ENCODE measurements around the gene LAMTOR3. TPM values are rescaled to one million over a fixed set of nuclear protein-coding genes. Genes with fewer than 3 reads are reported as not detected.
A peak's percentile ranks its signal among the peaks of the same experiment; 100 is the strongest.

Gene LAMTOR3
- total and polyA plus RNA-seq, 10 of the 15 experiments (the other 5 are each of a cell fraction or from before 2014, with no cell fraction given) = 30.1 to 120 (median 65.5) TPM

- TF ChIP-seq ZNF217 (IDR thresholded peaks at IDR 0.05) (no peak), CHD4 (IDR thresholded peaks at IDR 0.05) (no peak), BMI1 (IDR thresholded peaks at IDR 0.05; ENCODE audit: borderline replicate concordance) (no peak), CBX3 (IDR thresholded peaks at IDR 0.05; ENCODE audit: borderline replicate concordance, low read depth) (no peak), ZNF274 (IDR thresholded peaks at IDR 0.05; ENCODE audit: insufficient read depth, insufficient read length) (no peak), POU2F2 (IDR thresholded peaks at IDR 0.05; ENCODE audit: borderline replicate concordance, low read depth, low read length) (no peak), USF2 (IDR thresholded peaks at IDR 0.05; ENCODE audit: borderline replicate concordance, low read depth, low read length) (no peak), TCF12 (IDR thresholded peaks at IDR 0.05; ENCODE audit: low read depth, low read length) (no peak)
- TF ChIP-seq, protein P1, sequence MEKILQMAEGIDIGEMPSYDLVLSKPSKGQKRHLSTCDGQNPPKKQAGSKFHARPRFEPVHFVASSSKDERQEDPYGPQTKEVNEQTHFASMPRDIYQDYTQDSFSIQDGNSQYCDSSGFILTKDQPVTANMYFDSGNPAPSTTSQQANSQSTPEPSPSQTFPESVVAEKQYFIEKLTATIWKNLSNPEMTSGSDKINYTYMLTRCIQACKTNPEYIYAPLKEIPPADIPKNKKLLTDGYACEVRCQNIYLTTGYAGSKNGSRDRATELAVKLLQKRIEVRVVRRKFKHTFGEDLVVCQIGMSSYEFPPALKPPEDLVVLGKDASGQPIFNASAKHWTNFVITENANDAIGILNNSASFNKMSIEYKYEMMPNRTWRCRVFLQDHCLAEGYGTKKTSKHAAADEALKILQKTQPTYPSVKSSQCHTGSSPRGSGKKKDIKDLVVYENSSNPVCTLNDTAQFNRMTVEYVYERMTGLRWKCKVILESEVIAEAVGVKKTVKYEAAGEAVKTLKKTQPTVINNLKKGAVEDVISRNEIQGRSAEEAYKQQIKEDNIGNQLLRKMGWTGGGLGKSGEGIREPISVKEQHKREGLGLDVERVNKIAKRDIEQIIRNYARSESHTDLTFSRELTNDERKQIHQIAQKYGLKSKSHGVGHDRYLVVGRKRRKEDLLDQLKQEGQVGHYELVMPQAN (conservative IDR thresholded peaks at IDR 0.05) = no peak
- H3K4me3 ChIP-seq = peak overlapping the region; percentile 100
- in situ Hi-C loops (cut with MboI) (loop anchor here (5.0 kb wide), 1 partner anchor 331 kb away; the partner anchor contains the start of gene TRMT10A), intact Hi-C loops (cut with micrococcal nuclease; ENCODE audit: unreplicated experiment) (no loop called here)
- SMC1A ChIA-PET (ENCODE audit: uncharacterized antibody, unreplicated experiment) = interaction anchor here (1.8 kb wide), 1 partner anchor 54 kb away, joined by 7 read pairs; the partner anchor contains the start of gene DNAJB14
- RAD21 ChIA-PET (ENCODE audit: unreplicated experiment) = no interaction called here
- 90% methylated on average over 8 of the region's 8 CpGs for WGBS (ENCODE audit: insufficient coverage, insufficient replicate concordance, low lambda C conversion rate, missing lambda C conversion rate)
- no peak overlapping the region; the same call in 1 of the 2 replicates for H3K27ac ChIP-seq (ENCODE audit: control insufficient read depth, insufficient read depth)
- no peak overlapping the region for H2AFZ ChIP-seq (ENCODE audit: control insufficient read depth, low read depth, low read length)
- H3K9me3 ChIP-seq (replicated peaks; ENCODE audit: control insufficient read depth, insufficient read depth, low read length) = no peaks in the 10 kb centered on the region
- peaks cover 0 to 5% of the 10 kb centered on the region in 2 experiments; a peak in 1 of 4 replicates for H3K36me3 ChIP-seq (ENCODE audit: control insufficient read depth in 2 of 2, insufficient read depth in 2 of 2, low read length in 1 of 2)
- peak overlapping the region; percentile 96 for H3K9ac ChIP-seq (ENCODE audit: control insufficient read depth, insufficient read depth, low read length)
- DNase-seq (ENCODE audit: low read depth, low spot score) = no peak
- CTCF ChIA-PET = interaction anchor here (0.6 to 2.0 kb wide), 2 partner anchors 48 to 85 kb away, joined by 4 to 9 read pairs; no protein-coding TSS in a partner anchor
- ATAC-seq = no peak
- H4K20me1 ChIP-seq (ENCODE audit: control insufficient read depth, insufficient read depth) = no peaks in the 10 kb centered on the region
- H3K79me2 ChIP-seq (ENCODE audit: control insufficient read depth, insufficient read depth, low read length) = peaks cover 30% of the 10 kb centered on the region
- no TSS peak for BruUV-seq (replicated peaks)
- no peak for FAIRE-seq
- POLR2A ChIA-PET = interaction anchor here (3.2 kb wide), 1 partner anchor 56 kb away, joined by 23 read pairs; the partner anchor contains the start of genes DNAJB14 and H2AZ1
- no peaks in the 10 kb centered on the region for H3K4me1 ChIP-seq (ENCODE audit: control insufficient read depth, insufficient read depth, low read length)
- H3K27me3 ChIP-seq (replicated peaks in 1 of 2; ENCODE audit: control insufficient read depth in 2 of 2, insufficient read depth in 2 of 2, low read length in 1 of 2) = no peaks in the 10 kb centered on the region
- peak overlapping the region; percentile 88 for H3K4me2 ChIP-seq (ENCODE audit: control insufficient read depth, insufficient read depth)
Measured at GRCh38 chr4:99893029-99893428, 1.2 kb downstream of the LAMTOR3 start.

All from GM12878 (cell line).